ENCODE results near the gene PTPA.
"Not testable (repeated sequence)": the region's sequence is repeated elsewhere in the genome, so short reads cannot be mapped to it uniquely, and the experiment has no call there.

The PTPA gene

GRCh38 chr9:129178568-129179382 is 67.6 kb downstream of the PTPA start:
- DNase-seq = peak; percentile 93

GRCh38 chr9:129181246-129181645 is 70.0 kb downstream of the PTPA start:
- no peak for DNase-seq

GRCh38 chr9:129182122-129182521 is 70.9 kb downstream of the PTPA start:
- DNase-seq = no peak

GRCh38 chr9:129182625-129183494 is 71.6 kb downstream of the PTPA start:
- no peak for DNase-seq

DNA sequence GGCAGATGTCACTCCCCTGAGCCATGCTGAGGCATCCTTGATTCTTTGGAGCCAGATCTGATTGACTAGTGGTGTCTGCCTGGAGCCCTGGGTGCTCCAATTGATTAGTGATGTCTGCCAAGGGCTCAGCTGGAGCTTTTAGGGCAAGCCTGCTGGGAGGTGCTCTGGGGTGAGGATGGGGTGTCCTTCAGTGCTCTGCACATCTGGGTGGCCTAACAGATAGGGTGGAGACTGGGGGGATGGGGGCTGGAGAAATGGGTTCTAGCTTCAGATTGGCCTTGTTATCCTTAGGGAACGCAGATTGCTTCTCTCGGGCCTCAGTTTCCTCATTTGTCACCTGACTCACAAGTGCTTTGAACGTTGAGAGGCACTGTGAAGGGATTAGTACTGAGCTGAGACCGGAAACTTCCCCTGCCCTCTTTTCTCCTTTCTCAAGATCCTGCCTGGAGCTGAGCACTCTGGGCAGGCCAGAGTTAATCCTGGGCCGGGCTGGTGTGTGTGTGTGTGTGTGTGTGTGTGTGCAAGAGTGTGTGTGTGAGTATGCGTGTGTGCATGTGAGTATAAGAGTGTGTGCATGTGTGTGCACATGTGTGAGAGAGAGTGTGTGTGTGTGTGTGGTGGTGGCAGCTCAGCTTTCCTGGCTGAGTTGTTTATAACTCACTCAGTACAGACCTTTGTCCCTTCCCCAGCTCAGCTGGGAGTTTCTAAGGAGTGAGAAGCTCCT is 72.4 kb downstream of the PTPA start:
- no peak for DNase-seq

DNA sequence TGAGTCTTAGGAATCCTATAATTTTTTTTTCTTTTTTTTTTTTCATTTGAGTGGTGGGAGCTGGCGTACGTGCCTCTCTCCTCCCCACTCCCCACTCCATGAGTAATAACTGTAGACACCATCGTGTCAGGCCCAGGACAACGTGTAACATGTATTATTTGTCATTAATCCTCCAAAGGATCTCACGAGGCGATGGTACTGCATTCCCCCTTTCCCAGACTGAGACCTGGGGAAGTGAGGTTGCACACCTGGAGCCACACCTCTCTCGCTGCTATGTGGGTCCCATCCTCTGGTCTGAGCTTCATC is 73.0 kb downstream of the PTPA start:
- no peak for DNase-seq

DNA sequence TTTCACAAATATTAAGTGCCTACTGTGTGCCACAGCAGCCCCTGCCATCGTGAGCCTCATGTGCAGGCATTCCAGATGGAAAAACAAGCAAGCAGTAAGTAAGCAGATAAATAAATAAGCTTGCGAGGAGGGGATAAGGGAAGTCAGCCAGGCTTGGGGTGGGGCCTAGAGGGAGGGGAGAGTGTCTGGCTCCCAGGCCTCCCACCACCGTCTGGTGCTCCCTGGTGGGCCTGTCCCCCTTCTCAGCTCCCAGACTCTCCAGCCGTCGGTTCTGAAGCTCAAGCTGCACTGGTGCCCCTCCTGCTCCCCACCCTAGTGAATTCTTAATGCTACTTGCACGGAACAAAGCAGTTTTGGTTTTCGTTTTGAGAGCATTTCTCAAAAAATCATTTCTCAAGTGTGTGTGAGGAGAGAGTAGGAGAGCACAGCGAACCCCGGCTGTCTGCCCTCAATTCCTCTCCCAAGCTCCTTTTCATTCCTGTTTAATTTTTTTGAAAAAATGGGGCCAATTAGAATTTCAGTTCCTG is 73.4 kb downstream of the PTPA start:
- DNase-seq = no peak

GRCh38 chr9:129185402-129185801 is 74.2 kb downstream of the PTPA start:
- DNase-seq = no peak

- DNase-seq = no peak
Measured at GRCh38 chr9:129185991-129186390, 74.8 kb downstream of the PTPA start.

DNA sequence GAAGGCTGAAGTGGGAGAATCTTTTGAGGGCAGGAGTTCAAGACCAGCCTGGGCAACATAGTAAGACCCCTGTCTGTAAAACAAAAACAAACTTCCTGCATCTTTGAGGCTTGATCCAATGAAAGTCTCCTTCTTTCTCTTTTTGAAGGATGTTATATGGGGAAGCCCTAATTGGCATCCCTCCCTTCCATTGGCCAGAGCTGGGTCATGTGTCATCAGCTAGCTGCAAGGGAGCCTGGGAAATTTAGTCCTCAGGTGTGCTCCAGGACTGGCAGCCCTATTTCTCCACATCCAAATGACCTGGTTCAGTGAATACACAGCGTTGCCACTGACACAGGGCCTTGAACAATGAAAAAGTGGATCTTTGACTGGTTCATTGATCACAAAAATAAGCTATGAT is 75.8 kb downstream of the PTPA start:
- no peak for DNase-seq

- DNase-seq = not testable (repeated sequence)
Measured at GRCh38 chr9:129189971-129190370, 78.8 kb downstream of the PTPA start.

DNA sequence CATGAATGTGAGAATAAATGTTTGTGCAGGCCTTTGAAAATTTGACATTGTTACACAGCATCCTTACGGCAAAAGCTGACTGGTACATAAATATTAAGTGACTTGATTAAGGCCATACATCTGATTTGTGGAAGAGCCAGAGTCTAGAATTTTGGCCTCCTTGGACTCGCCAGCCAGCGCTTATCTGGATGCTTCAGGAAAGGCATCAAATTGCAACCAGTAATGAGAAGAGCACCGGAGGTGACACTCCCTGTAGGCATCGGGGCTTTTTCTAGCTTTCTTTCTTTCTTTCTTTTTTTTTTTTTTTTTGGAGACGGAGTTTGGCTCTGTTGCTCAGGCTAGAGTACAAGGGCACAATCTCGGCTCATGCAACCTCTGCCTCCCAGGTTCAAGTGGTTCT is 80.0 kb downstream of the PTPA start:
- DNase-seq = no peak

GRCh38 chr9:129193655-129194054 is 82.4 kb downstream of the PTPA start:
- no peak for DNase-seq

GRCh38 chr9:129194221-129194620 is 83.0 kb downstream of the PTPA start:
- DNase-seq = no peak

DNA sequence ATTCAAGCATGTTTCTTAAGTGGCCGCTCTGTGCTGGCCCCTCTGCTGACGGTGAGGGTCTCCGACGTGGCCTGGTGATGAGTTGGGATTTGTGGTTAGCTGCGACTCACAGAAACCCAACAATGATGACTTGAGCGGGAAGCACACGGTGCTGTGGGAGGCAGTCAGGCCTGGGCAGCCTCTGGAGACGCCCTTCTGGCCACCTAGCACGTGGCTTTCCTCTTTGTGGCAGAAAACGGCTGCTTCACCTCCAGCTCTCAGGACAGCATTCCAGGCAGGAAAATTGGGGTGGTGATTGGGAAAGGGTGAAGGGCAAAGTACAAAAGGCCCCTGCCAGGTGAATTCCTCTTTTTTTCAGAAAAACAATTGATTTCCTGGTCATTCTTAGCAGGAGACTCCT is 84.4 kb downstream of the PTPA start:
- DNase-seq = no peak

- DNase-seq = not testable (repeated sequence)
Measured at GRCh38 chr9:129197045-129197444, 85.8 kb downstream of the PTPA start.

GRCh38 chr9:129197978-129198318 is 86.7 kb downstream of the PTPA start:
- DNase-seq = no peak
